Endothelial cell of umbilical vein (primary cell): ENCODE results near the gene WEE2. TPM values are rescaled to one million over a fixed set of nuclear protein-coding genes. Genes with fewer than 3 reads are reported as not detected.

ENCODE experiments used
- BruUV-seq: library from RNA; stranded (reverse); fragments of 400-500 nt; replicated peaks from 2 replicates; lab custom pipeline; 2021; lab: Mats Ljungman, UMichigan
- CTCF ChIA-PET: fragments of 300-600, 350-600 bp; sonication (Branson Sonifier 250); formaldehyde crosslinking; loops from one replicate; lab custom pipeline; 2021; ENCODE audit warnings: antibody characterized with exemption, inconsistent platforms; lab: Charles Lee
- POLR2A ChIA-PET: fragments of 300-600, 350-600 bp; sonication (Branson Sonifier 250); formaldehyde crosslinking; loops from one replicate; lab custom pipeline; 2021; ENCODE audit warnings: antibody characterized with exemption, inconsistent platforms; lab: Charles Lee
- DNase-seq: peaks from one replicate; pipeline ENCODE4 v3.0.0-alpha.2; 2011; ENCODE audit warnings: low read depth, low spot score
- FAIRE-seq: peaks from 2 replicates; lab custom pipeline; 2011; peaks lifted over from hg19 to GRCh38; lab: Jason Lieb, UNC
- H2AFZ ChIP-seq: 2 replicates; pipeline ENCODE4 v1.6.0; 2012; ENCODE audit warnings: low read depth, low read length, control low read depth, inconsistent platforms
- H3K27ac ChIP-seq: 2 replicates; pipeline ENCODE4 v1.5.1; 2011; ENCODE audit warnings: low read depth, mild to moderate bottlenecking, control low read depth, low read length, moderate library complexity; ENCODE audit not compliant: insufficient read depth
- H3K27me3 ChIP-seq, 2 experiments: 2 replicates each; pipeline versions ENCODE4 v1.6.0 to v1.6.1; 2011; ENCODE audit warnings: low read length in 2 of 2, mixed read lengths in 1 of 2; ENCODE audit not compliant: control insufficient read depth in 2 of 2, insufficient read depth in 2 of 2
- H3K36me3 ChIP-seq, 2 experiments: 2 replicates in 1 of 2; 3 replicates in 1 of 2; pipeline ENCODE4 v1.5.1; 2011; ENCODE audit warnings: low read length in 2 of 2, mild to moderate bottlenecking in 1 of 2, moderate library complexity in 1 of 2; ENCODE audit not compliant: control insufficient read depth in 2 of 2, insufficient read depth in 2 of 2; ENCODE audit errors: extremely low read depth in 1 of 2
- H3K4me1 ChIP-seq: 3 replicates; pipeline ENCODE4 v1.5.1; 2011; ENCODE audit warnings: mild to moderate bottlenecking, low read length; ENCODE audit not compliant: control insufficient read depth, insufficient read depth; ENCODE audit errors: extremely low read depth
- H3K4me2 ChIP-seq: 2 replicates; pipeline ENCODE4 v1.6.1; 2011; ENCODE audit warnings: low read length, control low read depth, mixed read lengths; ENCODE audit not compliant: insufficient read depth
- H3K4me3 ChIP-seq, 3 experiments: fragments of 200-600 bp in 1 of 3; sonication (generic), shearing (Covaris generic) in 1 of 3; replicated peaks in 1 of 3; 2 replicates each; pipeline ENCODE4 v1.5.1; 2011 to 2016; ENCODE audit warnings: control low read depth in 3 of 3, low read length in 3 of 3, mild to moderate bottlenecking in 2 of 3, inconsistent platforms in 1 of 3, low read depth in 1 of 3, moderate library complexity in 1 of 3; ENCODE audit not compliant: insufficient read depth in 1 of 3
- H3K79me2 ChIP-seq: 2 replicates; pipeline ENCODE4 v1.6.0; 2012; ENCODE audit warnings: low read length, inconsistent platforms; ENCODE audit not compliant: control insufficient read depth, insufficient read depth
- H3K9ac ChIP-seq: replicated peaks from 2 replicates; pipeline ENCODE3; 2011; ENCODE audit warnings: low read length, control low read depth; ENCODE audit not compliant: insufficient read depth; ENCODE audit errors: extremely low read depth
- H3K9me1 ChIP-seq: replicated peaks from 3 replicates; pipeline ENCODE4 v1.6.0; 2011; ENCODE audit warnings: mild to moderate bottlenecking, low read length; ENCODE audit not compliant: control insufficient read depth, insufficient read depth; ENCODE audit errors: extremely low read depth
- H3K9me3 ChIP-seq: replicated peaks from 2 replicates; pipeline ENCODE4 v1.5.1; 2012; ENCODE audit warnings: low read length, inconsistent platforms; ENCODE audit not compliant: control insufficient read depth, insufficient read depth
- H4K20me1 ChIP-seq: replicated peaks from 2 replicates; pipeline ENCODE3; 2011; ENCODE audit warnings: mild to moderate bottlenecking, low read length; ENCODE audit not compliant: control insufficient read depth, insufficient read depth; ENCODE audit errors: extremely low read depth
- CTCF ChIP-seq, 2 donors: IDR thresholded peaks; 1 replicate in 1 of 2; 2 replicates in 1 of 2; pipeline ENCODE4 v1.5.1; 2011; ENCODE audit warnings: low read length in 2 of 2, mild to moderate bottlenecking in 2 of 2, moderate library complexity in 2 of 2, control low read depth in 1 of 2, inconsistent platforms in 1 of 2, low read depth in 1 of 2; ENCODE audit not compliant: insufficient read depth in 1 of 2; ENCODE audit errors: extremely low read depth in 1 of 2
- EZH2 ChIP-seq: IDR thresholded peaks from 2 replicates; pipeline ENCODE4 v1.6.1; 2012; ENCODE audit warnings: borderline replicate concordance, low read depth, mild to moderate bottlenecking, moderate library complexity, low read length, inconsistent platforms; ENCODE audit not compliant: severe bottlenecking
- FOS ChIP-seq: IDR thresholded peaks from 2 replicates; pipeline ENCODE4 v1.6.1; 2011; ENCODE audit warnings: mild to moderate bottlenecking, low read length, moderate library complexity, borderline replicate concordance; ENCODE audit not compliant: insufficient read depth
- GATA2 ChIP-seq: IDR thresholded peaks from 2 replicates; pipeline ENCODE4 v1.7.0; 2011; ENCODE audit warnings: low read depth, mild to moderate bottlenecking, moderate library complexity, mixed read lengths, low read length; ENCODE audit not compliant: insufficient read length, insufficient read depth
- JUN ChIP-seq: IDR thresholded peaks from 2 replicates; pipeline ENCODE4 v1.6.1; 2011; ENCODE audit warnings: borderline replicate concordance, low read depth; ENCODE audit not compliant: insufficient read length, insufficient read depth
- MAX ChIP-seq: IDR thresholded peaks from 2 replicates; pipeline ENCODE4 v1.6.1; 2011; ENCODE audit not compliant: insufficient read depth, insufficient read length
- MYC ChIP-seq: IDR thresholded peaks from one replicate; pipeline ENCODE4 v1.6.1; 2011; ENCODE audit warnings: mild to moderate bottlenecking, low read depth, low read length
- POLR2A ChIP-seq: IDR thresholded peaks from 2 replicates; pipeline ENCODE4 v1.6.1; 2012; ENCODE audit warnings: low read depth, mild to moderate bottlenecking, control low read depth, low read length
- POLR2AphosphoS5 ChIP-seq: IDR thresholded peaks from 2 replicates; pipeline ENCODE4 v1.6.1; 2012; ENCODE audit warnings: low read depth, mild to moderate bottlenecking, control low read depth, low read length, moderate library complexity; ENCODE audit not compliant: insufficient read depth
- dilution Hi-C: fragments of 300-500 bp; cut with MboI; formaldehyde crosslinking; loops from one replicate; pipeline ENCODE4 v1.15.0; 2019; ENCODE audit warnings: low sequenced_read_pairs; ENCODE audit not compliant: extremely low pct_ligation_motif_present
- intact Hi-C: fragments of 100-400 bp; cut with micrococcal nuclease; formaldehyde crosslinking; loops from one replicate; pipeline ENCODE4 v1.10.0; 2022
- polyA plus RNA-seq, 4 experiments: library from polyadenylated mRNA; depleted of rRNA in 3 of 4; stranded (reverse) in 3 of 4; unstranded in 1 of 4; fragments of >200 nt; gene quantifications; 2 replicates each; pipeline versions ENCODE4 v1.2.1 to v1.2.3, GENCODE V29; 2011 to 2012; ENCODE audit warnings: missing spikeins in 1 of 4
- total RNA-seq: library from RNA; stranded (reverse); gene quantifications from 2 replicates; pipeline ENCODE4 v1.2.3, GENCODE V29; 2021

The WEE2 gene
- total and polyA plus RNA-seq, 2 donors (not counting 3 experiments of a cell fraction or from before 2014, with no cell fraction given): not detected

GRCh38 chr7:141700296-141700847 lies 7.8 kb upstream of the WEE2 start:
- ChIA-PET CTCF (interaction anchor here (0.7 to 3.3 kb wide), 4 partner anchors 10 to 85 kb away, joined by 3 to 30 read pairs (median 14); partner anchors contain the start of gene SSBP1), POLR2A (no interaction called here)
- Histone ChIP-seq H3K79me2 (peaks cover 25% of the 10 kb centered on the region), H2AFZ (no peak overlapping the region), H4K20me1 (peaks cover 2% of the 10 kb centered on the region), H3K9me1 (no peaks in the 10 kb centered on the region), H3K4me1 (peaks cover 10% of the 10 kb centered on the region), H3K9me3 (no peaks in the 10 kb centered on the region), H3K4me3 (peak overlapping the region in 1 of 3 experiments; percentile 56), H3K9ac (peak overlapping the region; percentile 58), H3K27me3 (peaks cover 5 to 15% of the 10 kb centered on the region in 2 experiments), H3K27ac (no peak overlapping the region), H3K4me2 (peak overlapping the region; percentile 76), H3K36me3 (no peaks in the 10 kb centered on the region)
- intact Hi-C loops (loop anchor here (2.0 kb wide), 1 partner anchor 38 kb away; no protein-coding TSS in a partner anchor), dilution Hi-C loops (no loop called here)
- DNase-seq (no peak), FAIRE-seq (peak; percentile 4)
- BruUV-seq: no TSS peak
- TF ChIP-seq FOS (no peak), POLR2A (no peak), CTCF (IDR thresholded peaks at IDR 0.05; ENCODE audit: extremely low read depth in 1 of 2, insufficient read depth in 1 of 2, low read depth in 1 of 2, low read length in 2 of 2) (no peak), POLR2AphosphoS5 (no peak), JUN (no peak), MAX (no peak), MYC (no peak), EZH2 (no peak), GATA2 (no peak)
